Measurements from ENCODE around the gene AFF2.

Gene AFF2

GRCh38 chrX:148588649-148589310 lies 88.4 kb downstream of the AFF2 start:
- DNase-seq (ENCODE audit: low spot score), result no peak

- no peak for DNase-seq (ENCODE audit: low spot score)
Measured at GRCh38 chrX:148592595-148592994, 92.2 kb downstream of the AFF2 start.

GRCh38 chrX:148593146-148593545 lies 92.7 kb downstream of the AFF2 start:
- no peak for DNase-seq (ENCODE audit: low spot score)

GRCh38 chrX:148593987-148594386 lies 93.6 kb downstream of the AFF2 start:
- DNase-seq (ENCODE audit: low spot score), result no peak

- no peak for DNase-seq (ENCODE audit: low spot score)
Measured at GRCh38 chrX:148599404-148599803, 99.0 kb downstream of the AFF2 start.

GRCh38 chrX:148600131-148600530 lies 99.7 kb downstream of the AFF2 start:
- no peak for DNase-seq (ENCODE audit: low spot score)

GRCh38 chrX:148600581-148600980 lies 100.2 kb downstream of the AFF2 start:
- DNase-seq (ENCODE audit: low spot score), result no peak

GRCh38 chrX:148601034-148601433 lies 100.6 kb downstream of the AFF2 start:
- DNase-seq (ENCODE audit: low spot score), result no peak

GRCh38 chrX:148609515-148610327 lies 109.3 kb downstream of the AFF2 start:
- DNase-seq (ENCODE audit: low spot score), result peak; percentile 17

- DNase-seq (ENCODE audit: low spot score), result no peak
Measured at GRCh38 chrX:148610328-148610698, 109.9 kb downstream of the AFF2 start.

- DNase-seq (ENCODE audit: low spot score), result no peak
Measured at GRCh38 chrX:148611993-148612392, 111.6 kb downstream of the AFF2 start.

GRCh38 chrX:148612431-148612830 lies 112.0 kb downstream of the AFF2 start:
- DNase-seq (ENCODE audit: low spot score), result no peak

- DNase-seq (ENCODE audit: low spot score), result no peak
Measured at GRCh38 chrX:148613636-148614035, 113.2 kb downstream of the AFF2 start.

- DNase-seq (ENCODE audit: low spot score), result no peak
Measured at GRCh38 chrX:148615491-148615890, 115.1 kb downstream of the AFF2 start.

- no peak for DNase-seq (ENCODE audit: low spot score)
Measured at GRCh38 chrX:148618470-148619445, 118.3 kb downstream of the AFF2 start.

- DNase-seq (ENCODE audit: low spot score), result no peak
Measured at GRCh38 chrX:148620023-148620422, 119.6 kb downstream of the AFF2 start.

GRCh38 chrX:148624951-148625474 lies 124.6 kb downstream of the AFF2 start:
- no peak for DNase-seq (ENCODE audit: low spot score)

- no peak for DNase-seq (ENCODE audit: low spot score)
Measured at GRCh38 chrX:148628621-148629020, 128.2 kb downstream of the AFF2 start.

- DNase-seq (ENCODE audit: low spot score), result no peak
Measured at GRCh38 chrX:148629434-148629833, 129.0 kb downstream of the AFF2 start.

- DNase-seq (ENCODE audit: low spot score), result no peak
Measured at GRCh38 chrX:148632444-148632843, 132.0 kb downstream of the AFF2 start.

- DNase-seq (ENCODE audit: low spot score), result no peak
Measured at GRCh38 chrX:148633218-148633908, 132.9 kb downstream of the AFF2 start.

- no peak for DNase-seq (ENCODE audit: low spot score)
Measured at GRCh38 chrX:148634591-148634990, 134.2 kb downstream of the AFF2 start.

Measured in SW480 (cell line).